Omental fat pad (tissue), 4 donors: Measurements from ENCODE around the gene CYSLTR2. TPM values are rescaled to one million over a fixed set of nuclear protein-coding genes. Genes with fewer than 3 reads are reported as not detected.

Experiments
- ATAC-seq: fragments of 150-250 bp; one replicate; pipeline ENCODE4 v1.9.1; 2016; ENCODE audit warnings: mild to moderate bottlenecking, moderate library complexity; ENCODE audit not compliant: low FRiP score
- DNase-seq: peaks from one replicate; pipeline ENCODE4 v3.0.0-alpha.2; 2019; ENCODE audit warnings: low spot score
- total RNA-seq, 4 donors: library from RNA; depleted of rRNA; stranded (reverse); fragments of >200 nt; gene quantifications; one replicate each; pipeline ENCODE4 v1.1.0, GENCODE V29; 2016
- TF ChIP-seq, protein P1 (sequence below), 3 donors: fragments of 450-650 bp; IDR thresholded peaks; one replicate each; pipeline ENCODE4 v1.5.1; 2016 to 2017; ENCODE audit warnings: antibody characterized with exemption in 3 of 3, mild to moderate bottlenecking in 3 of 3, moderate library complexity in 2 of 3

CYSLTR2 gene
- total RNA-seq, 4 donors from 2014 or later = 0.31 to 4.4 (median 2.6) TPM

DNA sequence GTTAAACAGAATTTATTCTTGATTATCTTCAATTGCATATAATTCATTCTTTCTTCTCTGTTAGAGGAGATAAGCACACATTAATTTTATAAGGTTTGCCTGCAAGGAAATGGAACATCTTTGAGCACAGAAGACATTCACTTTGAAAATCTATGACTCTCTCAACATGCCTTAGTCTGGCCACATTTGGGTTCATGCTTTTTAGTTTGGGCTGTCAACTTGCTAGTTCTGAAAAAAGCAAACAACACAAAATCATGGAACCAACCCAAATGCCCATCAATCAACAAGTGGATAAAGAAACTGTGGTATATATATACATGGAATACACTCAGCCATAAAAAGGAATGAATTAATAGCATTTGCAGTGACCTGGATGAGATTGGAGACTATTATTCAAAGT is 71.5 kb downstream of the CYSLTR2 start:
- TF ChIP-seq, protein P1, sequence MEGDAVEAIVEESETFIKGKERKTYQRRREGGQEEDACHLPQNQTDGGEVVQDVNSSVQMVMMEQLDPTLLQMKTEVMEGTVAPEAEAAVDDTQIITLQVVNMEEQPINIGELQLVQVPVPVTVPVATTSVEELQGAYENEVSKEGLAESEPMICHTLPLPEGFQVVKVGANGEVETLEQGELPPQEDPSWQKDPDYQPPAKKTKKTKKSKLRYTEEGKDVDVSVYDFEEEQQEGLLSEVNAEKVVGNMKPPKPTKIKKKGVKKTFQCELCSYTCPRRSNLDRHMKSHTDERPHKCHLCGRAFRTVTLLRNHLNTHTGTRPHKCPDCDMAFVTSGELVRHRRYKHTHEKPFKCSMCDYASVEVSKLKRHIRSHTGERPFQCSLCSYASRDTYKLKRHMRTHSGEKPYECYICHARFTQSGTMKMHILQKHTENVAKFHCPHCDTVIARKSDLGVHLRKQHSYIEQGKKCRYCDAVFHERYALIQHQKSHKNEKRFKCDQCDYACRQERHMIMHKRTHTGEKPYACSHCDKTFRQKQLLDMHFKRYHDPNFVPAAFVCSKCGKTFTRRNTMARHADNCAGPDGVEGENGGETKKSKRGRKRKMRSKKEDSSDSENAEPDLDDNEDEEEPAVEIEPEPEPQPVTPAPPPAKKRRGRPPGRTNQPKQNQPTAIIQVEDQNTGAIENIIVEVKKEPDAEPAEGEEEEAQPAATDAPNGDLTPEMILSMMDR (IDR thresholded peaks at IDR 0.05) = no peak
- DNase-seq (no peak), ATAC-seq (no peak)

DNA sequence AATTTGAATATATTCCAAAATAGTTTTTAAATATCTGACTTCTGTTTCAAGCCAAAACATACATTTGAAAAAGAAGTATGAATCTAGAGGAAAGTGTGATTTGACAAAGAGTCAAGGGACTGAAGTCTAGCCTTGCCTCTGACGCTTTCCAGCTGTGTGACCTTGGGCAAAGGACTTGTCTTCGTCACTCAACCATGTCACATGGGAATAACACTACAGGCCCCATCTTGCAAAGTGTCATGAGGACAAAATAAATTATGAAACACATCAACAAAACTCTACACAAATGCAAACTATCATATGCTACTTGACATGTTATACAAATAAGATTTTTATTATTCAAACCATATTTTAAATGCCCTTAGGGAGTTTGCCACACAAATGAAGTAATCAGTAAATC is 73.0 kb downstream of the CYSLTR2 start:
- TF ChIP-seq, protein P1 (IDR thresholded peaks at IDR 0.05) = no peak
- ATAC-seq (no peak), DNase-seq (no peak)

DNA sequence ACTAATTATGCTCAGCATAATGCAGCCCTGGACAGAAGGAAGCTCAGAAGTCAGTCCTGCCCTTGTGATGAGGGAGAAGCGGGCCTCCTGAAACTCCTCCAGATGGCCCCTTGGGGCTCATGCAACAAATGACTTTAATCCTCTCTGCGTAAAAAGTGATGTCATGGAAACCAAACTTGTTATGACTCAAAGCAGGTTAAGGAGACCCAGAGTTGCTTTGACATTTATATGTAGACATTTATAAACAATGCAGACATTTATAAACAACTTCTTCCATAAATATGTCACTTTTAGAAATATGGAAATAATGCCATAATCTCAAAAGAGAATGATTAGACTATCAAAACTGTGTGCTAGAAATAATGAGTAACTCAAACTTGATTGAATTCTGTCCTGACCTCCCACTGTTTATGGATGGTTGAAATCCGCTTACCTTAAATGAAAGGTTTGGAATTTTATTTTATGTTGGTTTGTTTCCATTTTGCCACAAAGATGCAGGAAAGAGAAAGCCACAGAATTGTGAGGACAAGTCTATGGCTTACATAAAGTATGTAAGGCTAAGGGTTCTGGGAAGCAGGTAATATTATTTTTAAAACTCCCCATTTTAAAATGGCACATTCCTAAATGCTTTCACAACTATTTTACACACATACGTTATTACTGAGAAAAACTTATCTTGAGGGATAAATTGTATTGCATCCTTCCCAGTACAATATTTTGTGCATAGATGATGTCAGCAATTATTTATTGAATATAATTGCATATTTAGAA is 73.7 kb downstream of the CYSLTR2 start:
- ATAC-seq = no peak
- TF ChIP-seq, protein P1 (IDR thresholded peaks at IDR 0.05) = no peak
- no peak for DNase-seq

DNA sequence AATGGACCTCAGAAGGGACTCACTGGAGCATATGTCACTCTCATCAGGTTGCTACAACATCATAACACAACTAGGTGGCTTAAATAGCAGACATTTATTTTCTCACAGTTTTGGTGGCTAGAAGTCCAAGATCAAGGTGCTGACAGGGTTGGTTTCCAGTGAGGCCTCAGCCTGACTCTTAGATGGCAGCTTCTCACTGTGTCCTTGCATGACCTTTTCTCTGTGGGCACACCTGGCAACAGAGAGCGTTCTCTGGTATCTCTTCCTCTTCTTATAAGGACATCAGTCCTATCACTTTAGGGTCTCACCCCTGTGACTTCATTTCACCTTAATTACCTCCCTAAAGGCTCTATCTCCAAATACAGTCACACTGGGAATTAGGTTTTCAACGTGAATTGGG is 74.5 kb downstream of the CYSLTR2 start:
- ATAC-seq (no peak), DNase-seq (no peak)
- TF ChIP-seq, protein P1 (IDR thresholded peaks at IDR 0.05) = no peak

DNA sequence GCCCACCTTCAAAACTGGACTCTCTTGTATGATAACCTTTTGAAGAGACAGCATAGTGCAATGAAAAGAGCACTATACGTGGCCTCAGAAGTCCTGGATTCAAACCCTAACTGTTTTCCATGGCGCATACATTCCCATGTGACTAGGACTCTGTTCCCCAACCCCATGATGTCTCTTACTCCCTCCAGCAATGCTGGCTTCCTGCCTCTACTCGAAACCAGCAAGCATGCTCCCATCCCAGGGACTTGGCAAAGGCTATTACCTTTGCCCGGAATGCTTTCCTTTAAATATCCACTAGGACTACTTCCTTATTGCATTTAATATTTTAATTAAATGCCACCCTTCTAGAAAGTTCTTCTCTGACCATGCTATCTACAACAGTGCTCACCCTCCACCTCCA is 75.1 kb downstream of the CYSLTR2 start:
- TF ChIP-seq, protein P1 (IDR thresholded peaks at IDR 0.05) = no peak
- DNase-seq = no peak
- no peak for ATAC-seq

DNA sequence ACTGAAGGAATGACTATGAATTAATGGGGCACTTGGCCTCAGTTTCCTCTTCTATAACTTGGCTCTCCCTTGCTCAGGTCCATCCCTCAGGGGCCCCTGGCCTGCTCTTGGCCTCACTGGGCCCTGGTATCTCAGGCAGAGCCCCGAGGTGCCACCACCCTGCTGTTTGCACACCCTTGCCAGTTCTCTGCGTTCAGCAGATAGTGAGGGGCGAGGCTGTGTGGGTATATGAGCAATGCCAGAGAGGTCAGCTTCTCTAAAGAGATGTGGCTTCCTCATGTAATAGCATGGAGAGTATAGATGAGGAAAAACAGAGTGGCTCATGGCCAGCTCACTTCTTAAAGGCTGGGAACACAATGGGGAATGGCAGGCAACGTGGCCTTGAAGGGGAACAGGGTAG is 76.1 kb downstream of the CYSLTR2 start:
- DNase-seq (no peak), ATAC-seq (no peak)
- TF ChIP-seq, protein P1 (IDR thresholded peaks at IDR 0.05) = no peak

DNA sequence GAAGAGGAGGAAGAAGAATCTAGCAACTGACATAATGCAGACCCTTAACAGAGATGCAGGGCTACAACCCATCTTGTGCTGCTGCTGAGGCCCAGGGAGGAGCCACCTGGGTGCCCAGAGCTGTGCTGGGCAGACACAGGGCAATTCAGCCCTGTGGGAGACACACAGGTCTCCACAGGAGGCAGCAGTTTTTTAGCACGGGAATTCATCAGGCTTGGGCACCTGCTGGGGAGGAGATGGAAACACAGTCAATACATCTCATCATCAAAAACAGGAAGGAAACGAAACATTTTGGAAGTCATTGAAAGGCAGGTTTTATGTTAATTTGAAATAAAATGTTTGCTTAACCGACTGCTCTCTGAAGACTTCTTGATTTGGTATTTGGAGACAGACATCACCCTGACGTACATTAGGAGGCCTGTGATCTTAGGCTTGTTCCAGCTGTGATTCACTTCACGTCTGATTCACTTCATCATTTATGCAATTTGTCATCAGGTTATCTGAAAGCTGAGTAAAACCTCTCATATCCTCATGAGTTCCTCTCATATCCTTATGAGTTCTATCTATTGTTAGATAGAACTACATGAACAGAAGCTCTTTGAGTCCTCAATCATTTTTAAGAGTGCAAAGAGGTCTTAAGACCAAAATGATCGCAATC is 77.4 kb downstream of the CYSLTR2 start:
- no peak for DNase-seq
- ATAC-seq = no peak
- TF ChIP-seq, protein P1 (IDR thresholded peaks at IDR 0.05) = no peak
